ENCODE measurements around the gene KLK13.

Gene KLK13

DNA sequence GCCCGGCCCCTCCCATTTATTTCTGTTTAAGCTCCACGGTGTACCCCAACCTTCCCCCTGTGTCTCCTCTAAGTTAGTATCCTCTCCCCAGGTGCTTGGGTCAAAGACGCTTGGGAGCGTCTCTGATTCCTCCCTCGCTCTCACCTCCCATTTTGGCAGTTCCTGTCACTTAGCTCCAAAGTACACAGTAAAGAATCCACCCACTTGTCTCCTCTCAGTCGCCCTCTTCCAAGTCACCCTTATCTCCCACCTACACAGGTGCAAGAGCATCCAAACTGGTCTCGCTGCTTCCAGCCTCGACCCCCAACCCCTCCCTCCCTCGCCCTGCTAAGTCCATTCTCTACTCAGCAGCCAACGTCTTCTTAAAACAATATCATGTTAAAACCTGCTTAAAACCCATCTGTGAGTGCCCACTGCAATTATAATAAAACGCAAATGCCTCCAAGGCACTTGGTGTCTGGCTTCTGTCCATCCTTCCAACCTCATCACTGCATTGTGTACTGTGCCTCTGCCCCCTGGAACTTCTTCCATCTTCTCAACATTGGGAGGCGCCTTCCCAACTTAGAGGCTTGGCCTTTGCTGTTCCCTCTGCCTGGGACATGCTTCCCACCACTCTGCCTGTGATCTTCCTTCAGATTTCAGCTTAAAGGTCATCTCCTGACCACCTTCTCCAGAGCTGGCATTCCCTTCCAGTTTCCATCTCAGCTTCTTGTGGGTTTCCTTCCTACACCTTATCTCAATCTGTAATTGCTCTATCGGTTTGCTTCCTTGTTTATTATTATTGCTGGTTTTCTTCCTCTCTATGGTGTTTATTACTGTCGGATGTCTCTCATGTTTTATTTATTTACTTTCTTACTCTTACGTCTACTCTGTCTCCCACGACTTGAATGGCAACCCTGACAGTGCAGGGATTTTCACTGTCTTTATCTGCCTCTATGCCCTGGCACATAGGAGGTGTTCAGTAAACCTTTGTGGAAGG lies 27.3 kb upstream of the KLK13 start:
- DNase-seq: no peak

- no peak for DNase-seq
These were observed 26.2 kb upstream of the KLK13 start for GRCh38 chr19:51091126-51091525.

DNA sequence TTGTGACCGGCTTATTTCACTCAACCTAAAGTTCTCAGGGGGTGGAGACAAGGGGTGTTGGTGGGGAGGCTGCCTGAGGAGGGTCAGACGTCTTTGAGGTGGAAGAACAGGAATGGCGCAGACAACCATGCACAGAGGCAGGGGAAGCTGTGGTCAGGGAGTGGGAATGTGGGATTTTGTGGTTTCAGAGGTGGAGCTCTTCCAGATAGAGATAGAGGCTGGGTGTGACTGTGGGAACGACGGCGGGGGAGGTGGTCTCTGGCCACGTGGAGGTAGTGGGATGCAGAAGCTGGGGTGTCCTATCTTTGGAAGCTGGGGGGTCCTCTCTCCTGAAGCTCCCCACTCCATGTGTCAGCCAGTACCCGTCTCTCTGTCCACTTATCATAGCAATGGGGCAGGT lies 25.6 kb upstream of the KLK13 start:
- no peak for DNase-seq

DNA sequence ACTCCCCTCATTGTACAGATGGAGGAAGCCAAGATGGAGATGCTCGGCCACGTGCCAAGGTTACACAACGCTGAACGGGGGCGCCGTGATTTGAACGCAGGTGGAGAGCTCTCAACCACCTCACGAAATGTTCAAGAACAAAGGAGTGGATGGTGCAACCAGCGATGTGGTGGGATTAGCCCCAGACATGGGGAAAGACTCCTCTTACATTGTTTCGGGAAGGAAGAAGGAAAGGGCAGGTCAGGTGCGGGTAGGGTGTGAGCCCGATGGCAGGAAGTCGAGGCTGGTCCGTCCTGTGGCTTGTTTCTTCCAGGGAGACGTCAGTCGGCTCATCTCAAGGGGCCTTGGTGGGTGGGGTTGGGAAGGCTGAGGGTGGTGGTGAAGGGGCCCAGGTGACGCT lies 24.9 kb upstream of the KLK13 start:
- no peak for DNase-seq

DNA sequence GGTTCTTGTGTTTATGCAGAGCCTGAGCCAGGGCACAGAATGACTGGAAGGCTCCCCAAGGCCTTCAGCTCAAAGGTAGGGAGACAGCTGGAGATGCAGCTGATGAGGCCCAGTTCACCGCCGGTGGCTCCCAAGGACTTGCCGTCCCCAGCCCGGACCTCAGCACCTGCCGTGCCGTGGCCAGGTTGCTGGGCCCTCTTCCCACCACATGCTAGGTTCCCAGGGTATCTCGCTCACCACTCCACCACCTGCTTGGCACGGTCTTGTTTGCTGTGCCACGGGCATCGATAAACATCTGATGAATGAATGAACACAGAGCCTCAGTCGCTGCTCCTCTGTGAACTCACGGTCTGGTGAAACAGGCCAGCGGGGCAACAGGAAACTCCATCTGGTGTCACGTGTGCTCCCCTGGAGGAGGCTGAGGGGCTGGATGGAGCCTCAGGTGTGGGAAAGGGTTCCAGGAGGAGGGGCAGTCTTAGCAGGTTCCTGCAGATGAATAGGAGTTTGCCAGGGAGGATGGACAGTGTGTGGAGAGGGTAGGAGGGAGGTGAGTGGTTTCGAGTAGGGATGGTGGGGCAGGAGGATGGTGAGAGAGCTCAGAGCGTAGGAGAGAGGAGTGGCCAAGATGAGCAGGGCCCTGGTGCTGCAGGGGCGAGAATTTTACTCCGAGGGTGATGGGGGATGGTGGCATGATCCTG lies 21.4 kb upstream of the KLK13 start:
- DNase-seq: no peak

DNA sequence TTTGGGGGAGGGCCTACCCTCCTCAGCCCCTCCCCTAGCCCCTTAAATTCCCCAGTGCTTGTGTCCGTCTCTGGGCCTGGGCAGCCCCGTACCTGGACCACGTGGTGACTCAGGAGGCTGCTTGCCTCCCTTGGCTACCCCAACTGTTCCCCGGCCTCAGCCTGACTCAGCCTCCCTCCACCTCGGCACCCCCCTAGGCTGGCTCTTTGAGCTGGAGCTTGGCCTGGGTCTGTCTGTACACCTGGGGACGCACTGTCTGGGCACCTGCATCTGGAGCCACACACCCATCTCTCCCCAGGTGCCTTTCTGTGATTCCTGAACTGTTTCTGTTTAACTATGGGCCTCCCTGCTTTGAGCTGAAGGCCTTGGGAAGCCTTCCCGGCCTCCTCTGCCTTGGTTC lies 19.6 kb upstream of the KLK13 start:
- DNase-seq: no peak

- no peak for DNase-seq
These were observed 18.9 kb upstream of the KLK13 start for GRCh38 chr19:51083783-51084182.

DNA sequence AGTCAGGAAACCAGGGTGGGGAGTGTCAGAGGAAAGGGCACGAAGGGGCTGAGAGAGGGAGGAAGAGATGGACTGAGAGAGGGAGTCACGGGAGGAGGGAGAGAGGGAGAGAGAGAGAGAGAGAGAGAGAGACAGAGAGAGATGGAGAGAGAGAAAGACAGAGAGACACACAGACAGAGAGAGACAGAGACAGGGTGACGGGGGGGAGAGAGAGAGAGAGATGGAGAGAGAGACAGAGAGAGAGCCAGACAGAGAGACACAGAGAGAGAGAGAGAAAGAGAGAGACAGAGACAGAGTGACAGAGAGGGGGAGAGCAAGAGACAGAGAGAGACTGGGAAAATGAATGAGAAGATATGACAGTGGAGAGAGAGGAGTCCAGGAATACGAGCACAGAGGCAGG lies 18.3 kb upstream of the KLK13 start:
- no peak for DNase-seq

DNA sequence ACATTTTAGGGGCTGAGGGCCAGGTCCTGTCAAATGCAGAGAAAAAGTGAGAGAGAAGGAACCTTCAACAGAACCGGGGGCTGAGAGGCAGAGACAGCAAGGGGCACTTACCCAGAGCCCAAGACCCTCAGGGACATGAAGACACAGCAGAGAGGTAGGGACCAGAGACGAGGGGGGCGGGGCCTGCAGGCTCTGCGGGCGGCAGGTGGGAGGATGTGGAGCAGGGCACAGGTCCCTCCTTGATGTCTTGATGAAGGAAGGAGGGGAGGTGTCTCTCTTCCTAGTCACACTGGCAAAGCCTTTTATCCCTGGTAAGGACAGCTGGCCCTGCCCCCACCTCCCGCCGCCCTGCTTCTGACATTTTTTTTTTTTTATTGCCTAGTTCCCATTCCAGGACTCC lies 17.7 kb upstream of the KLK13 start, which contains the start of gene KLK14:
KLK14 (minus strand) TSS at position 277 of the 400 bp plus-strand sequence; CDS start at position 4, 273 bp downstream.
- no peak for DNase-seq

- no peak for DNase-seq
These were observed 16.6 kb upstream of the KLK13 start for GRCh38 chr19:51081476-51081875.

- DNase-seq: no peak
These were observed 14.7 kb upstream of the KLK13 start for GRCh38 chr19:51079481-51080110.

- no peak for DNase-seq
These were observed 13.8 kb upstream of the KLK13 start for GRCh38 chr19:51078731-51079130.

DNA sequence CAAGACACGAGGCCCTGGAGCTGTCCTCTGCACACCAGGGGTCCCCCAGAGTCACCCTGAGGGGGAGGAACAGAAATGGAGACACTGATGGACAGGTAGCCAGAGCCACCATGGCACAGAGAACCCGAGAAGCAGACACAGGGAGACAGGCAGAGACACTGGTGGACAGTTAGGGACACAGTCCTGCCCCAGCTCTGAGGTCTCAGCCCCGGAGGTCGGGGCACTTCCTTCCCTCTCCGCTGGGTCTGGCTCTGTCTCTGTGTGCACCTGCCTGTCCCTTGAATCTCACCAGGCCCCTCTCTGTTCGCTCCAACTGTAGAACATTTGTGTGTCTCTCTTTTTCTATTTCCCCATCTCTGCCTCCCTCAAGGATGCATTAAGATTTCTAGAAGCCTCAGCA lies 13.2 kb upstream of the KLK13 start:
- DNase-seq: no peak

- no peak for DNase-seq
These were observed 11.8 kb upstream of the KLK13 start for GRCh38 chr19:51076631-51077213.

GRCh38 chr19:51075998-51076397 lies 11.1 kb upstream of the KLK13 start:
- DNase-seq: no peak

DNA sequence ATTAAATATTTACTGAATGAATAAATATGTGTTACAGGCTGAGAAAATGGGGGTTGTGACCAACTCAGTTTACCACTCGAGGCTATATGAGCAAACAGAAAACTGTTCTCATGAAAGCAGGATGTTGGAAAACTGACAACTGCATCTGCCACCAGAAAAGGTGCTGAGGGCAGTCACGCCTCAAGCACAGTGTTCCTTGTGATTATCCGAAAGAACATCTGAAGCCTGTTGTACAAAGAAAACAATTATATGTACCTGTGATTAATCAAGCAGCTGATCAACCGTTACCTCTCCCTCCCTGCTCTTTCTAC lies 6.2 kb upstream of the KLK13 start:
- no peak for DNase-seq

- DNase-seq: no peak
These were observed 5.6 kb upstream of the KLK13 start for GRCh38 chr19:51070334-51071094.

GRCh38 chr19:51066393-51067186 lies 1.7 kb upstream of the KLK13 start:
- no peak for DNase-seq

GRCh38 chr19:51065221-51065960 lies 499 bp upstream of the KLK13 start:
- DNase-seq: no peak

DNA sequence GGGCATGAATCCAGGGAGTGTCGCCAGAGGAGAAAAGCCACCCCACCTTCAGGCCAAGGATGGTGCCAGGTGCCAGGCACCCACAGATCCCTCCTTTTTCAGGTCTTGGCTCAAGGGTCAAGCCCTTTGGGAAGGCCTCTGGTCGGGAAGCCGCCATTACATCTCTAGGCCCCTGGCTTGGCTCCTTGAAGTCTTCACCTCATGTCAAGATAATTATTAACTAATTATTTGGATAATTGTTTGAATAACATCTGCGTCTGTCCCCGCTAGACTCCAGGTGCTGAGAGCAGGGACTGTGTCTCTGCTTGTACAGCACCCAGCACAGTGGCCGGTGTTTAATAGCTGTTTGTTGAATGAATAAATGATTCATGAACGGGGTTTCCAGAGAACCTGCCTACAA lies 1.2 kb downstream of the KLK13 start:
- DNase-seq: no peak

DNA sequence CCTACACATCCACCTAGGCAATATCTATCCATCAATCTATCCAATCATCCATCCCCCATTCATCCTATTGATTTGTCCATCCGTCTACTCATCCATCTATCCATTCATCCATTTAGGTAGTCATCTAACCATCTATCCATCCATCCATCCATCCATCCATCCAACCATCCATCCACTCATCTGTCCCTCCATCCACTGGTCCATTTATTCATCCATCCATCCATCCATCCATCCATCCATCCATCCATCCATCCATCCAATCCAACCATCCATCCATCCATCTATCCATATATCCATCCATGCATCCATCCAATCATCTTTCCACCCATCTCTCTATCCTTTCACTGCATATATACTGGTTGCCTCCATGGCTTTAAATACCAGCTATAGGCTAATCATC lies 3.9 kb downstream of the KLK13 start:
- no peak for DNase-seq
